Measurements from ENCODE around the gene SLC25A39. TPM values are rescaled to one million over a fixed set of nuclear protein-coding genes. Genes with fewer than 3 reads are reported as not detected.

SLC25A39 gene
- total and polyA plus RNA-seq, 2 of the 13 experiments (the other 11 are each of a cell fraction or from before 2014, with no cell fraction given) = 144 to 151 TPM

DNA sequence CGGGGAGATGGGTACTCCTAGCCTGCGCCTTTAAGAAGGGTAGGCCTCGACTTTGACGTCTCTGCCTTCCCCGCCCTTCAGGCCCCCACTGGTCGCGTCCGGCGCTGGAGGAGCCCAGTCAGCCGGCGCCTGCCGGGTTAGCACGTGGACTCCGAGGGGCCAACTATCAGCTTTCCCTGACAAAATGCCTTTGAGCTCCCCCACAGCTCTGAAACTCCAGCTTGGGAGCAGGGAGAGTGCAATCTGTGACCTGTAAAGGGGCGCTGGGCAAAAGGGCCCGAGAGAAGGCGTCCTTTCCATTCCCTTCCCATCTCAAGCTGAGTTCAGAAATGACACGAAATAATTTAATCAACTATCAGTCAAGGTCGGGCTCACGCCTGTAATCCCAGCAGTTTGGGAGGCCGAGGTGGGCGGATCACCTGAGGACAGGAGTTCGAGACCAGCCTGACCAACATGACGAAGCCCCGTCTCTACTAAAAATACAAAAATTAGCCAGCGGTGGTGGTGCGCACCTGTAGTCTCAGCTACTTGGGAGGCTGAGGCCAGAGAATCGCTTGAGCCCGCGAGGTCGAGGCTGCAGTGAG, 2.3 kb upstream of the SLC25A39 start (continued):
- TF ChIP-seq, protein P1, sequence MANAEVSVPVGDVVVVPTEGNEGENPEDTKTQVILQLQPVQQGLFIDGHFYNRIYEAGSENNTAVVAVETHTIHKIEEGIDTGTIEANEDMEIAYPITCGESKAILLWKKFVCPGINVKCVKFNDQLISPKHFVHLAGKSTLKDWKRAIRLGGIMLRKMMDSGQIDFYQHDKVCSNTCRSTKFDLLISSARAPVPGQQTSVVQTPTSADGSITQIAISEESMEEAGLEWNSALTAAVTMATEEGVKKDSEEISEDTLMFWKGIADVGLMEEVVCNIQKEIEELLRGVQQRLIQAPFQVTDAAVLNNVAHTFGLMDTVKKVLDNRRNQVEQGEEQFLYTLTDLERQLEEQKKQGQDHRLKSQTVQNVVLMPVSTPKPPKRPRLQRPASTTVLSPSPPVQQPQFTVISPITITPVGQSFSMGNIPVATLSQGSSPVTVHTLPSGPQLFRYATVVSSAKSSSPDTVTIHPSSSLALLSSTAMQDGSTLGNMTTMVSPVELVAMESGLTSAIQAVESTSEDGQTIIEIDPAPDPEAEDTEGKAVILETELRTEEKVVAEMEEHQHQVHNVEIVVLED (CRISPR knock-in tag; IDR thresholded peaks at IDR 0.05; ENCODE audit: borderline replicate concordance) = peak; percentile 75; the same call in 1 of the 2 replicates
- TF ChIP-seq, protein P2, sequence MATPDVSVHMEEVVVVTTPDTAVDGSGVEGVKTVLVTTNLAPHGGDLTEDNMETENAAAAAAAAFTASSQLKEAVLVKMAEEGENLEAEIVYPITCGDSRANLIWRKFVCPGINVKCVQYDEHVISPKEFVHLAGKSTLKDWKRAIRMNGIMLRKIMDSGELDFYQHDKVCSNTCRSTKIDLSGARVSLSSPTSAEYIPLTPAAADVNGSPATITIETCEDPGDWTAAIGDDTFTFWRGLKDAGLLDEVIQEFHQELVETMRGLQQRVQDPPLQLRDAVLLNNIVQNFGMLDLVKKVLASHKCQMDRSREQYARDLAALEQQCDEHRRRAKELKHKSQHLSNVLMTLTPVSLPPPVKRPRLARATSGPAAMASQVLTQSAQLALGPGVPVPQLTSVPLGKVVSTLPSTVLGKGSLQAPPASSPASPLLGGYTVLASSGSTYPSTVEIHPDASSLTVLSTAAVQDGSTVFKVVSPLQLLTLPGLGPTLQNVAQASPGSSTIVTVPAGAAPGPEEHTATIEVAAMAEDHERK (CRISPR knock-in tag; IDR thresholded peaks at IDR 0.05; ENCODE audit: low read depth) = 0 out of 2 replicates have a peak, but pooled peaks have one; percentile 44
- TF ChIP-seq THAP11 (CRISPR knock-in tag; IDR thresholded peaks at IDR 0.05) = peak; percentile 88
- TF ChIP-seq DNMT1 (CRISPR knock-in tag; IDR thresholded peaks at IDR 0.05) = no peak
- TF ChIP-seq SRF (IDR thresholded peaks at IDR 0.05; ENCODE audit: low read depth, low read length) = peak; percentile 74; the same call in 1 of the 2 replicates
- TF ChIP-seq ISL2 (CRISPR knock-in tag; IDR thresholded peaks at IDR 0.05) = 0 out of 2 replicates have a peak, but pooled peaks have one; percentile 29
- TF ChIP-seq SPEN (CRISPR knock-in tag; IDR thresholded peaks at IDR 0.05; ENCODE audit: low read depth) = peak; percentile 85
- peak; percentile 82 for TF ChIP-seq PHF21A (CRISPR knock-in tag; IDR thresholded peaks at IDR 0.05)
- TF ChIP-seq, protein P3, sequence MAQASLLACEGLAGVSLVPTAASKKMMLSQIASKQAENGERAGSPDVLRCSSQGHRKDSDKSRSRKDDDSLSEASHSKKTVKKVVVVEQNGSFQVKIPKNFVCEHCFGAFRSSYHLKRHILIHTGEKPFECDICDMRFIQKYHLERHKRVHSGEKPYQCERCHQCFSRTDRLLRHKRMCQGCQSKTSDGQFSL (CRISPR knock-in tag; IDR thresholded peaks at IDR 0.05) = peak; percentile 99
- peak; percentile 75 for TF ChIP-seq XRCC5 (optimal IDR thresholded peaks at IDR 0.05; ENCODE audit: low read length)
- no peak for TF ChIP-seq ZNF207 (IDR thresholded peaks at IDR 0.05; ENCODE audit: borderline replicate concordance)
- no peak for TF ChIP-seq SRY (CRISPR knock-in tag; IDR thresholded peaks at IDR 0.05)
- no peak for TF ChIP-seq ZNF431 (CRISPR knock-in tag; IDR thresholded peaks at IDR 0.05; ENCODE audit: borderline replicate concordance, low read depth)
- no peak for TF ChIP-seq HMG20A (CRISPR knock-in tag; IDR thresholded peaks at IDR 0.05; ENCODE audit: borderline replicate concordance)
- 0 out of 2 replicates have a peak, but pooled peaks have one; percentile 43 for TF ChIP-seq ZFP90 (CRISPR knock-in tag; IDR thresholded peaks at IDR 0.05; ENCODE audit: borderline replicate concordance)
- no peak for TF ChIP-seq ZNF879 (CRISPR knock-in tag; IDR thresholded peaks at IDR 0.05)
- TF ChIP-seq ZMAT3 (CRISPR knock-in tag; conservative IDR thresholded peaks at IDR 0.05) = 0 out of 2 replicates have a peak, but pooled peaks have one; percentile 48
- 0 out of 2 replicates have a peak, but pooled peaks have one; percentile 29 for TF ChIP-seq RCOR2 (CRISPR knock-in tag; IDR thresholded peaks at IDR 0.05)
- no peak for TF ChIP-seq NAIF1 (CRISPR knock-in tag; IDR thresholded peaks at IDR 0.05; ENCODE audit: borderline replicate concordance)
- TF ChIP-seq PHF20 (CRISPR knock-in tag; IDR thresholded peaks at IDR 0.05) = peak; percentile 73
- TF ChIP-seq, protein P4, sequence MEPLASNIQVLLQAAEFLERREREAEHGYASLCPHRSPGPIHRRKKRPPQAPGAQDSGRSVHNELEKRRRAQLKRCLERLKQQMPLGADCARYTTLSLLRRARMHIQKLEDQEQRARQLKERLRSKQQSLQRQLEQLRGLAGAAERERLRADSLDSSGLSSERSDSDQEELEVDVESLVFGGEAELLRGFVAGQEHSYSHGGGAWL (CRISPR knock-in tag; IDR thresholded peaks at IDR 0.05) = peak; percentile 82; the same call in 1 of the 2 replicates
- peak; percentile 56 for TF ChIP-seq ELF1 (CRISPR knock-in tag; IDR thresholded peaks at IDR 0.05)
- peak; percentile 75; the same call in 1 of the 2 replicates for TF ChIP-seq ZFY (CRISPR knock-in tag; IDR thresholded peaks at IDR 0.05)
- TF ChIP-seq, protein P5, sequence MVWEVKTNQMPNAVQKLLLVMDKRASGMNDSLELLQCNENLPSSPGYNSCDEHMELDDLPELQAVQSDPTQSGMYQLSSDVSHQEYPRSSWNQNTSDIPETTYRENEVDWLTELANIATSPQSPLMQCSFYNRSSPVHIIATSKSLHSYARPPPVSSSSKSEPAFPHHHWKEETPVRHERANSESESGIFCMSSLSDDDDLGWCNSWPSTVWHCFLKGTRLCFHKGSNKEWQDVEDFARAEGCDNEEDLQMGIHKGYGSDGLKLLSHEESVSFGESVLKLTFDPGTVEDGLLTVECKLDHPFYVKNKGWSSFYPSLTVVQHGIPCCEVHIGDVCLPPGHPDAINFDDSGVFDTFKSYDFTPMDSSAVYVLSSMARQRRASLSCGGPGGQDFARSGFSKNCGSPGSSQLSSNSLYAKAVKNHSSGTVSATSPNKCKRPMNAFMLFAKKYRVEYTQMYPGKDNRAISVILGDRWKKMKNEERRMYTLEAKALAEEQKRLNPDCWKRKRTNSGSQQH (CRISPR knock-in tag; IDR thresholded peaks at IDR 0.05; ENCODE audit: low read depth) = peak; percentile 37; the same call in 1 of the 2 replicates
- TF ChIP-seq SRSF1 (optimal IDR thresholded peaks at IDR 0.05; ENCODE audit: low read depth, low read length) = peak; percentile 48
